PC-3 (cell line): ENCODE data around the gene GRK1. TPM values are rescaled to one million over a fixed set of nuclear protein-coding genes. Genes with fewer than 3 reads are reported as not detected.

Source experiments
- ATAC-seq: fragments of 200-7000 bp; cut with Tn5 transposase; 2 replicates; pipeline ENCODE4 v1.9.1; 2020; ENCODE audit warnings: mild to moderate bottlenecking, moderate library complexity
- BruUV-seq: library from RNA; stranded (reverse); fragments of 400-500 nt; replicated peaks from 2 replicates; lab custom pipeline; 2021; lab: Mats Ljungman, UMichigan
- CTCF ChIA-PET: fragments of 300-600 bp; sonication (Branson Sonifier 250); formaldehyde crosslinking; loops from one replicate; lab custom pipeline; 2022; ENCODE audit warnings: antibody characterized with exemption; lab: Charles Lee
- POLR2A ChIA-PET: fragments of 300-600 bp; sonication (Branson Sonifier 250); formaldehyde crosslinking; loops from one replicate; lab custom pipeline; 2022; ENCODE audit warnings: antibody characterized with exemption; ENCODE audit not compliant: unreplicated experiment; lab: Charles Lee
- DNase-seq: peaks from one replicate; pipeline ENCODE4 v3.0.0-alpha.2; 2015
- H2AFZ ChIP-seq: fragments of 300-600 bp; sonication (generic); 2 replicates; pipeline ENCODE4 v1.6.0; 2016; ENCODE audit warnings: antibody characterized with exemption, low read length
- H3F3A ChIP-seq: fragments of 300-600 bp; sonication (generic); one replicate; pipeline ENCODE4 v1.6.0; 2017; ENCODE audit warnings: antibody characterized with exemption, low read length, control low read depth, mild to moderate bottlenecking; ENCODE audit not compliant: unreplicated experiment
- H3K27ac ChIP-seq: fragments of 300-600 bp; sonication (generic); 2 replicates; pipeline ENCODE4 v1.5.1; 2016; ENCODE audit warnings: mild to moderate bottlenecking, low read length
- H3K27me3 ChIP-seq: fragments of 300-600 bp; sonication (generic); 2 replicates; pipeline ENCODE4 v1.6.1; 2016; ENCODE audit warnings: low read length, mixed read lengths
- H3K36me3 ChIP-seq: fragments of 300-600 bp; sonication (generic); 2 replicates; pipeline ENCODE4 v1.6.1; 2016; ENCODE audit warnings: low read depth, mixed run types, low read length, mixed read lengths
- H3K4me1 ChIP-seq: fragments of 300-600 bp; sonication (generic); 2 replicates; pipeline ENCODE4 v1.5.1; 2016; ENCODE audit warnings: low read length; ENCODE audit not compliant: insufficient read depth
- H3K4me2 ChIP-seq: fragments of 300-600 bp; sonication (generic); 2 replicates; pipeline ENCODE4 v1.6.0; 2016; ENCODE audit warnings: low read length
- H3K4me3 ChIP-seq: fragments of 300-600 bp; sonication (generic); 2 replicates; pipeline ENCODE4 v1.5.1; 2016; ENCODE audit warnings: mild to moderate bottlenecking, low read length, mixed read lengths
- H3K79me2 ChIP-seq: fragments of 300-600 bp; sonication (generic); 2 replicates; pipeline ENCODE4 v1.6.1; 2017; ENCODE audit warnings: low read length, mixed read lengths
- H3K9ac ChIP-seq: fragments of 300-600 bp; sonication (generic); 2 replicates; pipeline ENCODE4 v1.6.0; 2016; ENCODE audit warnings: mild to moderate bottlenecking, low read length
- H3K9me2 ChIP-seq: fragments of 300-600 bp; sonication (generic); replicated peaks from 2 replicates; pipeline ENCODE4 v1.6.1; 2016; ENCODE audit warnings: mixed run types, low read length, mixed read lengths
- H3K9me3 ChIP-seq: fragments of 300-600 bp; sonication (generic); 2 replicates; pipeline ENCODE4 v1.6.1; 2016; ENCODE audit warnings: low read length, mixed read lengths
- H4K20me1 ChIP-seq: fragments of 300-600 bp; sonication (generic); 2 replicates; pipeline ENCODE4 v1.6.1; 2016; ENCODE audit warnings: low read length, mixed read lengths
- EZH2 ChIP-seq: fragments of 300-600 bp; sonication (generic); IDR thresholded peaks from one replicate; pipeline ENCODE4 v1.6.1; 2017; ENCODE audit warnings: antibody characterized with exemption, mild to moderate bottlenecking, low read length; ENCODE audit not compliant: unreplicated experiment
- EZH2phosphoT487 ChIP-seq: fragments of 300-600 bp; sonication (generic); IDR thresholded peaks from 2 replicates; pipeline ENCODE4 v1.6.1; 2018; ENCODE audit warnings: mild to moderate bottlenecking, antibody characterized with exemption, low read length, borderline replicate concordance
- intact Hi-C: fragments of 100-400 bp; cut with micrococcal nuclease; formaldehyde crosslinking; loops from 2 replicates; pipeline ENCODE4 v1.9.0; 2023
- total RNA-seq: library from RNA; depleted of rRNA; stranded (reverse); fragments of >200 nt; gene quantifications from 2 replicates; pipeline ENCODE4 v1.2.3, GENCODE V29; 2014
- TF ChIP-seq, protein P1 (sequence below): fragments of 300-600 bp; sonication (generic); conservative IDR thresholded peaks from 2 replicates; pipeline ENCODE4 v1.5.1; 2017; ENCODE audit warnings: antibody characterized with exemption, low read depth, mild to moderate bottlenecking, low read length

The GRK1 gene
- total RNA-seq, 1 experiment from 2014 or later = not detected

GRCh38 chr13:113671066-113672001 is 4.3 kb downstream of the GRK1 start:
- intact Hi-C loops = no loop called here
- ATAC-seq = no peak
- Histone ChIP-seq H3K36me3 (no peaks in the 10 kb centered on the region), H3K4me2 (no peak overlapping the region), H4K20me1 (no peaks in the 10 kb centered on the region), H3K9ac (no peak overlapping the region), H3K27ac (no peak overlapping the region), H3K79me2 (no peaks in the 10 kb centered on the region), H3K4me3 (no peak overlapping the region), H3F3A (no peaks in the 10 kb centered on the region), H3K27me3 (no peaks in the 10 kb centered on the region), H3K4me1 (no peaks in the 10 kb centered on the region), H3K9me3 (no peaks in the 10 kb centered on the region), H3K9me2 (no peaks in the 10 kb centered on the region), H2AFZ (no peak overlapping the region)
- POLR2A ChIA-PET = no interaction called here
- TF ChIP-seq, protein P1, sequence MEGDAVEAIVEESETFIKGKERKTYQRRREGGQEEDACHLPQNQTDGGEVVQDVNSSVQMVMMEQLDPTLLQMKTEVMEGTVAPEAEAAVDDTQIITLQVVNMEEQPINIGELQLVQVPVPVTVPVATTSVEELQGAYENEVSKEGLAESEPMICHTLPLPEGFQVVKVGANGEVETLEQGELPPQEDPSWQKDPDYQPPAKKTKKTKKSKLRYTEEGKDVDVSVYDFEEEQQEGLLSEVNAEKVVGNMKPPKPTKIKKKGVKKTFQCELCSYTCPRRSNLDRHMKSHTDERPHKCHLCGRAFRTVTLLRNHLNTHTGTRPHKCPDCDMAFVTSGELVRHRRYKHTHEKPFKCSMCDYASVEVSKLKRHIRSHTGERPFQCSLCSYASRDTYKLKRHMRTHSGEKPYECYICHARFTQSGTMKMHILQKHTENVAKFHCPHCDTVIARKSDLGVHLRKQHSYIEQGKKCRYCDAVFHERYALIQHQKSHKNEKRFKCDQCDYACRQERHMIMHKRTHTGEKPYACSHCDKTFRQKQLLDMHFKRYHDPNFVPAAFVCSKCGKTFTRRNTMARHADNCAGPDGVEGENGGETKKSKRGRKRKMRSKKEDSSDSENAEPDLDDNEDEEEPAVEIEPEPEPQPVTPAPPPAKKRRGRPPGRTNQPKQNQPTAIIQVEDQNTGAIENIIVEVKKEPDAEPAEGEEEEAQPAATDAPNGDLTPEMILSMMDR = no peak
- TF ChIP-seq EZH2 = no peak
- no peak for TF ChIP-seq EZH2phosphoT487
- DNase-seq = no peak
- no TSS peak for BruUV-seq
- CTCF ChIA-PET = no interaction called here

GRCh38 chr13:113672002-113672651 is 5.1 kb downstream of the GRK1 start:
- POLR2A ChIA-PET = no interaction called here
- Histone ChIP-seq H4K20me1 (no peaks in the 10 kb centered on the region), H3F3A (no peaks in the 10 kb centered on the region), H3K4me2 (no peak overlapping the region), H3K9me3 (no peaks in the 10 kb centered on the region), H3K36me3 (no peaks in the 10 kb centered on the region), H3K79me2 (no peaks in the 10 kb centered on the region), H3K27ac (no peak overlapping the region), H3K9me2 (no peaks in the 10 kb centered on the region), H3K4me3 (no peak overlapping the region), H2AFZ (no peak overlapping the region), H3K4me1 (no peaks in the 10 kb centered on the region), H3K27me3 (no peaks in the 10 kb centered on the region), H3K9ac (no peak overlapping the region)
- ATAC-seq (no peak), DNase-seq (no peak)
- no TSS peak for BruUV-seq
- CTCF ChIA-PET = no interaction called here
- intact Hi-C loops = no loop called here
- TF ChIP-seq, protein P1 = no peak
- TF ChIP-seq EZH2phosphoT487 (no peak), EZH2 (no peak)

DNA sequence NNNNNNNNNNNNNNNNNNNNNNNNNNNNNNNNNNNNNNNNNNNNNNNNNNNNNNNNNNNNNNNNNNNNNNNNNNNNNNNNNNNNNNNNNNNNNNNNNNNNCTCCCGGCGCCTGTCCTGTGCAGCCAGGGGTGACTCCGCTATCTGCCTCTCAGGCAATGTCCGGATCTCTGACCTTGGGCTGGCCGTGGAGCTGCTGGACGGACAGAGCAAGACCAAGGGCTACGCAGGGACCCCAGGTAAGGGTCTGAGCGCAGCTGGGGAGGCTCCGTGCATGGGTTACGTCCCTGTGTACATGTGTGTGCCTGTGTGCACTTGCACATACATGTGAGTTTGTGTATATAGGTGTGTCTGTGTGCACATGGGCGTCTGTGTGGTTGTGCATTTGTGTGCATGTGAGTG is 55.9 kb downstream of the GRK1 start:
- no peaks in the 10 kb centered on the region for H4K20me1 ChIP-seq
- no peaks in the 10 kb centered on the region for H3K36me3 ChIP-seq
- H3F3A ChIP-seq = no peaks in the 10 kb centered on the region
- no peaks in the 10 kb centered on the region for H3K9me2 ChIP-seq
- CTCF ChIA-PET = no interaction called here
- intact Hi-C loops = no loop called here
- H2AFZ ChIP-seq = no peak overlapping the region
- H3K4me3 ChIP-seq = no peak overlapping the region
- H3K4me2 ChIP-seq = no peak overlapping the region
- no peaks in the 10 kb centered on the region for H3K4me1 ChIP-seq
- no peaks in the 10 kb centered on the region for H3K9me3 ChIP-seq
- no TSS peak for BruUV-seq
- no peak overlapping the region for H3K9ac ChIP-seq
- ATAC-seq (no peak), DNase-seq (no peak)
- POLR2A ChIA-PET = no interaction called here
- no peak overlapping the region for H3K27ac ChIP-seq
- H3K27me3 ChIP-seq = no peaks in the 10 kb centered on the region
- no peak for TF ChIP-seq EZH2phosphoT487
- TF ChIP-seq, protein P1 = no peak
- TF ChIP-seq EZH2 = no peak
- no peaks in the 10 kb centered on the region for H3K79me2 ChIP-seq
